Neural cell (in vitro differentiated cells): ENCODE measurements around the gene SULT1E1. TPM values are rescaled to one million over a fixed set of nuclear protein-coding genes. Genes with fewer than 3 reads are reported as not detected.

Experiments used
- H2AFZ ChIP-seq: fragments of 200-600, 300-800 bp; sonication (generic), shearing (Covaris generic); 2 replicates; pipeline ENCODE4 v1.6.0; 2014; ENCODE audit warnings: low read depth, mild to moderate bottlenecking, antibody characterized with exemption, low read length, moderate library complexity
- H3F3A ChIP-seq: fragments of 200-600 bp; shearing (Covaris generic); 2 replicates; pipeline ENCODE4 v1.6.1; 2016; ENCODE audit warnings: mild to moderate bottlenecking, moderate library complexity, mixed read lengths, antibody characterized with exemption, low read length; ENCODE audit not compliant: insufficient read depth, poor library complexity, severe bottlenecking
- H3K27ac ChIP-seq: fragments of 200-600, 300-800 bp; sonication (generic), shearing (Covaris generic); 2 replicates; pipeline ENCODE4 v1.5.1; 2014; ENCODE audit warnings: mild to moderate bottlenecking, low read length, moderate library complexity
- H3K27me3 ChIP-seq: fragments of 300-800, 200-600 bp; sonication (generic), shearing (Covaris generic); 2 replicates; pipeline ENCODE4 v1.6.0; 2014; ENCODE audit warnings: mild to moderate bottlenecking, low read depth, low read length, moderate library complexity; ENCODE audit not compliant: insufficient read depth
- H3K36me3 ChIP-seq: fragments of 300-800, 200-600 bp; sonication (generic), shearing (Covaris generic); 2 replicates; pipeline ENCODE4 v1.5.1; 2014; ENCODE audit warnings: mild to moderate bottlenecking, antibody characterized with exemption, low read length, moderate library complexity; ENCODE audit not compliant: insufficient read depth
- H3K4me2 ChIP-seq: fragments of 300-800, 200-600 bp; sonication (generic), shearing (Covaris generic); 2 replicates; pipeline ENCODE4 v1.6.0; 2014; ENCODE audit warnings: mild to moderate bottlenecking, low read length
- H3K4me3 ChIP-seq: fragments of 300-800, 200-600 bp; sonication (generic), shearing (Covaris generic); 2 replicates; pipeline ENCODE4 v1.5.1; 2014; ENCODE audit warnings: mild to moderate bottlenecking, low read length, moderate library complexity
- H3K79me2 ChIP-seq: fragments of 200-600 bp; shearing (Covaris generic); replicated peaks from 2 replicates; pipeline ENCODE4 v1.6.0; 2014; ENCODE audit warnings: mild to moderate bottlenecking, low read length, moderate library complexity; ENCODE audit not compliant: insufficient read depth
- H3K9ac ChIP-seq: fragments of 300-800, 200-600 bp; sonication (generic), shearing (Covaris generic); 2 replicates; pipeline ENCODE4 v1.6.1; 2016; ENCODE audit warnings: mild to moderate bottlenecking, low read length, mixed read lengths
- H3K9me2 ChIP-seq: fragments of 200-600 bp; shearing (Covaris generic); 2 replicates; pipeline ENCODE4 v1.6.1; 2016; ENCODE audit warnings: mild to moderate bottlenecking, low read length, mixed read lengths; ENCODE audit not compliant: insufficient read depth
- H3K9me3 ChIP-seq: fragments of 200-600, 300-800 bp; sonication (generic), shearing (Covaris generic); 2 replicates; pipeline ENCODE4 v1.6.1; 2016; ENCODE audit warnings: mild to moderate bottlenecking, mixed run types, low read length, moderate library complexity, mixed read lengths
- H4K20me1 ChIP-seq: fragments of 200-600 bp; shearing (Covaris generic); 2 replicates; pipeline ENCODE4 v1.6.1; 2016; ENCODE audit warnings: mild to moderate bottlenecking, mixed run types; ENCODE audit not compliant: insufficient read depth
- CTCF ChIP-seq: fragments of 450-650 bp; IDR thresholded peaks from 2 replicates; pipeline ENCODE4 v1.5.1; 2014; ENCODE audit warnings: antibody characterized with exemption, mild to moderate bottlenecking, moderate library complexity; ENCODE audit not compliant: poor library complexity, severe bottlenecking
- EP300 ChIP-seq: fragments of 450-650 bp; conservative IDR thresholded peaks from 2 replicates; pipeline ENCODE4 v1.6.1; 2014; ENCODE audit warnings: antibody characterized with exemption, mild to moderate bottlenecking, moderate library complexity; ENCODE audit not compliant: poor library complexity, severe bottlenecking
- EZH2 ChIP-seq: fragments of 200-600, 300-800 bp; shearing (Covaris generic), sonication (generic); IDR thresholded peaks from 2 replicates; pipeline ENCODE4 v1.6.1; 2014; ENCODE audit warnings: antibody characterized with exemption, low read length, borderline replicate concordance, mild to moderate bottlenecking; ENCODE audit not compliant: insufficient read depth, poor library complexity, severe bottlenecking
- MXI1 ChIP-seq: fragments of 450-650 bp; conservative IDR thresholded peaks from 2 replicates; pipeline ENCODE4 v1.6.1; 2014; ENCODE audit warnings: antibody characterized with exemption, mild to moderate bottlenecking; ENCODE audit not compliant: poor library complexity, severe bottlenecking
- POLR2AphosphoS5 ChIP-seq: IDR thresholded peaks from 2 replicates; pipeline ENCODE4 v1.6.1; 2012
- RAD21 ChIP-seq: fragments of 450-650 bp; conservative IDR thresholded peaks from 2 replicates; pipeline ENCODE4 v1.6.1; 2014; ENCODE audit warnings: antibody characterized with exemption, mild to moderate bottlenecking, moderate library complexity
- SMC3 ChIP-seq: fragments of 450-650 bp; conservative IDR thresholded peaks from 2 replicates; pipeline ENCODE4 v1.6.1; 2014; ENCODE audit warnings: antibody characterized with exemption, mild to moderate bottlenecking, moderate library complexity; ENCODE audit not compliant: poor library complexity
- TAF1 ChIP-seq: IDR thresholded peaks from 2 replicates; pipeline ENCODE4 v1.6.1; 2012; ENCODE audit warnings: low read depth
- polyA plus RNA-seq: library from polyadenylated mRNA; depleted of rRNA; stranded (reverse); fragments of >200 nt; gene quantifications from 2 replicates; pipeline ENCODE4 v1.2.3, GENCODE V29; 2014
- TF ChIP-seq, protein P1 (sequence below): IDR thresholded peaks from 2 replicates; pipeline ENCODE4 v1.6.1; 2012; ENCODE audit warnings: borderline replicate concordance

SULT1E1 gene
- polyA plus RNA-seq, 1 donor from 2014 or later: not detected

GRCh38 chr4:69843301-69843700 is 16.6 kb downstream of the SULT1E1 start:
- Histone ChIP-seq H3K79me2 (no peaks in the 10 kb centered on the region), H3K9me3 (no peaks in the 10 kb centered on the region), H3K4me3 (no peak overlapping the region), H3K36me3 (no peaks in the 10 kb centered on the region), H3K9me2 (no peaks in the 10 kb centered on the region), H3F3A (no peaks in the 10 kb centered on the region), H2AFZ (no peak overlapping the region), H3K9ac (no peak overlapping the region), H3K27me3 (no peaks in the 10 kb centered on the region), H3K27ac (no peak overlapping the region), H4K20me1 (no peaks in the 10 kb centered on the region), H3K4me2 (no peak overlapping the region)
- no peak for TF ChIP-seq EP300
- TF ChIP-seq, protein P1, sequence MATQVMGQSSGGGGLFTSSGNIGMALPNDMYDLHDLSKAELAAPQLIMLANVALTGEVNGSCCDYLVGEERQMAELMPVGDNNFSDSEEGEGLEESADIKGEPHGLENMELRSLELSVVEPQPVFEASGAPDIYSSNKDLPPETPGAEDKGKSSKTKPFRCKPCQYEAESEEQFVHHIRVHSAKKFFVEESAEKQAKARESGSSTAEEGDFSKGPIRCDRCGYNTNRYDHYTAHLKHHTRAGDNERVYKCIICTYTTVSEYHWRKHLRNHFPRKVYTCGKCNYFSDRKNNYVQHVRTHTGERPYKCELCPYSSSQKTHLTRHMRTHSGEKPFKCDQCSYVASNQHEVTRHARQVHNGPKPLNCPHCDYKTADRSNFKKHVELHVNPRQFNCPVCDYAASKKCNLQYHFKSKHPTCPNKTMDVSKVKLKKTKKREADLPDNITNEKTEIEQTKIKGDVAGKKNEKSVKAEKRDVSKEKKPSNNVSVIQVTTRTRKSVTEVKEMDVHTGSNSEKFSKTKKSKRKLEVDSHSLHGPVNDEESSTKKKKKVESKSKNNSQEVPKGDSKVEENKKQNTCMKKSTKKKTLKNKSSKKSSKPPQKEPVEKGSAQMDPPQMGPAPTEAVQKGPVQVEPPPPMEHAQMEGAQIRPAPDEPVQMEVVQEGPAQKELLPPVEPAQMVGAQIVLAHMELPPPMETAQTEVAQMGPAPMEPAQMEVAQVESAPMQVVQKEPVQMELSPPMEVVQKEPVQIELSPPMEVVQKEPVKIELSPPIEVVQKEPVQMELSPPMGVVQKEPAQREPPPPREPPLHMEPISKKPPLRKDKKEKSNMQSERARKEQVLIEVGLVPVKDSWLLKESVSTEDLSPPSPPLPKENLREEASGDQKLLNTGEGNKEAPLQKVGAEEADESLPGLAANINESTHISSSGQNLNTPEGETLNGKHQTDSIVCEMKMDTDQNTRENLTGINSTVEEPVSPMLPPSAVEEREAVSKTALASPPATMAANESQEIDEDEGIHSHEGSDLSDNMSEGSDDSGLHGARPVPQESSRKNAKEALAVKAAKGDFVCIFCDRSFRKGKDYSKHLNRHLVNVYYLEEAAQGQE: no peak
- TF ChIP-seq MXI1: no peak
- TF ChIP-seq CTCF: no peak
- TF ChIP-seq SMC3: no peak
- TF ChIP-seq POLR2AphosphoS5: no peak
- TF ChIP-seq TAF1: no peak
- TF ChIP-seq EZH2: no peak
- TF ChIP-seq RAD21: no peak

GRCh38 chr4:69838977-69839376 is 21.0 kb downstream of the SULT1E1 start:
- no peak overlapping the region for H2AFZ ChIP-seq
- H3K27ac ChIP-seq: no peak overlapping the region
- no peaks in the 10 kb centered on the region for H4K20me1 ChIP-seq
- H3K4me2 ChIP-seq: no peak overlapping the region
- H3K9me2 ChIP-seq: no peaks in the 10 kb centered on the region
- H3K79me2 ChIP-seq: no peaks in the 10 kb centered on the region
- no peak overlapping the region for H3K4me3 ChIP-seq
- TF ChIP-seq SMC3 (no peak), CTCF (no peak), POLR2AphosphoS5 (no peak), EP300 (no peak), RAD21 (no peak), EZH2 (no peak), TAF1 (no peak), MXI1 (no peak)
- TF ChIP-seq, protein P1: no peak
- H3K9me3 ChIP-seq: no peaks in the 10 kb centered on the region
- H3K9ac ChIP-seq: no peak overlapping the region
- no peaks in the 10 kb centered on the region for H3K27me3 ChIP-seq
- no peaks in the 10 kb centered on the region for H3F3A ChIP-seq
- no peaks in the 10 kb centered on the region for H3K36me3 ChIP-seq
